ENCODE data around the gene SPEM1.

SPEM1 gene, protein sequence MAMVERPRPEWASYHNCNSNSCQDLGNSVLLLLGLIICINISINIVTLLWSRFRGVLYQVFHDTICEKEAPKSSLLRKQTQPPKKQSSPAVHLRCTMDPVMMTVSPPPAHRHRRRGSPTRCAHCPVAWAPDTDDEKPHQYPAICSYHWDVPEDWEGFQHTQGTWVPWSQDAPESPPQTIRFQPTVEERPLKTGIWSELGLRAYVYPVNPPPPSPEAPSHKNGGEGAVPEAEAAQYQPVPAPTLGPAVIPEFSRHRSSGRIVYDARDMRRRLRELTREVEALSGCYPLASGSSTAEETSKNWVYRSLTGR

DNA sequence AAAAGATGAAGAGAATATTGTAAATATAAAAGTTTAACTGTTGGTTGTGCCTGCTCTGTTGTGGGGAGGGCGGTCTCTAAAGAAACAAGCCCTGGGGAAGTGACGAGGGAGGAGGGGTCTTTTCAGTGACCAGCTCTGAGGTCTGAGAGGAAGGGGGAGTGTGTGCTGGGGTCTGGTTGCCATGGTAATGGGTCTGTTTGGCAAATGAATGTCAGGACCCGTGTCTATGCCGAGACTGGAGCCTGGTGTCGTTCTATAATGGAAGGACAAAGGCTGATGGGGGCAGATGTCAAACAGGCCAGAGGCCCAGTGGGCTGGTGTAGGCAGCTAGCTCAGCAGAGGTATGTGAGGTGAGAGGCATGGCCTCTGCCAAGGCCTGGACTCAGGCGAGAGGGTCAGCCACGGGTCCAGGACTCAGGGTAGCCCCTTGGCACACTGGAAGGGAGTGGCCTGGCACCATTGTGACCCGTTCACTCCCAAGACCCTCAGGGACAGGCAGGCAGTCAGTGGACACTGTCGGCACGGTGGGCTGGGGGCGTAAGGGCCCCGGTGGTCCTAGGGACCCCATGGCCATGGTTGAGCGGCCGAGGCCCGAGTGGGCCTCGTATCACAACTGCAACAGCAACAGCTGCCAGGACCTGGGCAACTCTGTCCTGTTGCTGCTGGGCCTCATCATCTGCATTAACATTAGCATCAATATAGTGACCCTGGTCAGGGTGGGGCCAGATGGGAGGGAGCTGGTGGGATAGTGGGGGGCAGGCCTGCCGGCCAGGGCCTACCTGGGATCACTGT lies at the start of gene SPEM1:
SPEM1 (plus strand) TSS at position 506 of the 792 bp plus-strand sequence; CDS start at position 567, 61 bp downstream.
- TF ChIP-seq, protein P1, sequence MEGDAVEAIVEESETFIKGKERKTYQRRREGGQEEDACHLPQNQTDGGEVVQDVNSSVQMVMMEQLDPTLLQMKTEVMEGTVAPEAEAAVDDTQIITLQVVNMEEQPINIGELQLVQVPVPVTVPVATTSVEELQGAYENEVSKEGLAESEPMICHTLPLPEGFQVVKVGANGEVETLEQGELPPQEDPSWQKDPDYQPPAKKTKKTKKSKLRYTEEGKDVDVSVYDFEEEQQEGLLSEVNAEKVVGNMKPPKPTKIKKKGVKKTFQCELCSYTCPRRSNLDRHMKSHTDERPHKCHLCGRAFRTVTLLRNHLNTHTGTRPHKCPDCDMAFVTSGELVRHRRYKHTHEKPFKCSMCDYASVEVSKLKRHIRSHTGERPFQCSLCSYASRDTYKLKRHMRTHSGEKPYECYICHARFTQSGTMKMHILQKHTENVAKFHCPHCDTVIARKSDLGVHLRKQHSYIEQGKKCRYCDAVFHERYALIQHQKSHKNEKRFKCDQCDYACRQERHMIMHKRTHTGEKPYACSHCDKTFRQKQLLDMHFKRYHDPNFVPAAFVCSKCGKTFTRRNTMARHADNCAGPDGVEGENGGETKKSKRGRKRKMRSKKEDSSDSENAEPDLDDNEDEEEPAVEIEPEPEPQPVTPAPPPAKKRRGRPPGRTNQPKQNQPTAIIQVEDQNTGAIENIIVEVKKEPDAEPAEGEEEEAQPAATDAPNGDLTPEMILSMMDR (IDR thresholded peaks at IDR 0.05; ENCODE audit: borderline replicate concordance, control extremely low read depth, extremely low read depth, insufficient read depth, missing control alignments) = no peak
- in situ Hi-C loops (cut with MboI; ENCODE audit: low sequenced_read_pairs, unreplicated experiment) = no loop called here
- no peak for DNase-seq (ENCODE audit: low spot score)

DNA sequence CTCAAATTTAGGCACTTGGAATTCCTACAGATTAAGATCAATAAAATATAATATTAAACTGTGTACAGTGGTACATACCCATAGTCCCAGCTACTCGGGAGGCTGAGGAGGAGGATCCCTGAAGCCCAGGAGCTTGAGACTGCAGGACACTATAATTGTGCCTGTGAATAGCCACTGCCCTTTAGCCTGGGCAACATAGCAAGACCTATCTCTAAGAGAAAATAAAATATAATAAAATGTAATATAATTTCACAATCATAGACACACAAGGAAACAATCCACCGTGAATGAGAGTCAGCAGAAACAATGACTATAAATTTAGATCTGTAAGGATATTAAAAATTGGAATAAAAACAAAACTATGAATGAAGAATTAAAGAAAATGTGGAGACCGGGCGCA lies 49.3 kb upstream of the SPEM1 start:
- in situ Hi-C loops (cut with MboI; ENCODE audit: low sequenced_read_pairs, unreplicated experiment) = no loop called here
- DNase-seq (ENCODE audit: low spot score) = no peak
- TF ChIP-seq, protein P1 (IDR thresholded peaks at IDR 0.05; ENCODE audit: borderline replicate concordance, control extremely low read depth, extremely low read depth, insufficient read depth, missing control alignments) = no peak

DNA sequence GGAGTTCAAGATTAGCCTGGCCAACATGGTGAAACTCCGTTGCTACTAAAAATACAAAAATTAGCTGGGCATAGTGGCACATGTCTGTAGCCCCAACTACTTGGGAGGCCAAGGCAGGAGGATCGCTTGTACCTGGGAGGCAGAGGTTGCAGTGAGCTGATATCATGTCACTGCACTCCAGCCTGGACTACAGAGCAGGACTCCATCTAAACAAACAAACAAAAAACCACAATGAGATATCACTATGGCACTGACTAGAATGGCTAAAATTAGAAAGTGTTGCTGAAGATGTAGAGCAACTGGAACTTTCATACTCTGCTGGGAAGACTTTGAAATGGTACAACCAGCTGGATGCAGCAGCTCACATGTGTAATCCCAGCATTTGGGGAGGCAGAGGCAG lies 45.8 kb upstream of the SPEM1 start:
- DNase-seq (ENCODE audit: low spot score) = no peak
- in situ Hi-C loops (cut with MboI; ENCODE audit: low sequenced_read_pairs, unreplicated experiment) = no loop called here
- TF ChIP-seq, protein P1 (IDR thresholded peaks at IDR 0.05; ENCODE audit: borderline replicate concordance, control extremely low read depth, extremely low read depth, insufficient read depth, missing control alignments) = no peak

DNA sequence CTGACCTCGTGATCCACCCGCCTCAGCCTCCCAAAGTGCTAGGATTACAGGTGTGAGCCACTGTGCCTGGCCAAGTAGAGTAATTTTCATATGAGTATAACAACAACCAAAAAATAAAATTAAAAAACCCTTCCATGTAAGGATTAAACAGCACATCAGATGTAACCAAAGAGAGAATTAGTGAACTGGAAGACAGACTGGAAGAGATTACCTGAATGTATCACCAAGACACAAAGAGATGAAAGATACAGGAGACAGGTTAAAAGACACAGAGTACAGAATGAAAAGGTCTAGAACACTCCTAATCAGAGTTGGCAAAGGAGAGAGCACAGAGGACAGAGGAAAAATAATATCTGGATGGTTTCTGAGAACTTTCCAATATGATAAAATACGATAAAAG lies 41.0 kb upstream of the SPEM1 start:
- in situ Hi-C loops (cut with MboI; ENCODE audit: low sequenced_read_pairs, unreplicated experiment) = no loop called here
- TF ChIP-seq, protein P1 (IDR thresholded peaks at IDR 0.05; ENCODE audit: borderline replicate concordance, control extremely low read depth, extremely low read depth, insufficient read depth, missing control alignments) = no peak
- no peak for DNase-seq (ENCODE audit: low spot score)

DNA sequence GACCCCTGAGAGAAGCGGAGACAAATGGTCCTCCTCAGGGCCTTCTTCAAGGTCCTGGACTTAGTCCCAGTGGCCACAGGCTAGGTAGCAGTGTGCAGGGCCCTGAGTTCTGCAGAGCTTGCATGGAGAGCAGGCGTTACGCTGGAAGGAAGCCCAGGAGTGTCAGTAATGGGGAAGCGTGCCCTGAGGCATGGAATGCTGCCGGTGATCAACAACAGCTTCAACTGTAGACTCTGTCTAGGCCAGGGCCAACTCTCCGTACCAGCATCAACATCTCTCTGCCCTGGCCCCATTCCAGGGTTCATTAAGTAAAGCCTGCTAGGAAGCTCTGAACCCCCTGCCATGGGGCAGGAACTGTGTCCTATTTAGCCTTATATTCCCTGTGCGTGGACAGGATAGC lies 39.8 kb upstream of the SPEM1 start:
- DNase-seq (ENCODE audit: low spot score) = no peak

More for the DNA sequence above, 39.8 kb upstream of the SPEM1 start:
- TF ChIP-seq, protein P1 (IDR thresholded peaks at IDR 0.05; ENCODE audit: borderline replicate concordance, control extremely low read depth, extremely low read depth, insufficient read depth, missing control alignments) = no peak
- in situ Hi-C loops (cut with MboI; ENCODE audit: low sequenced_read_pairs, unreplicated experiment) = no loop called here

Measured in GM13976 (cell line).